ENCODE results near the gene CD22.

The CD22 gene

DNA sequence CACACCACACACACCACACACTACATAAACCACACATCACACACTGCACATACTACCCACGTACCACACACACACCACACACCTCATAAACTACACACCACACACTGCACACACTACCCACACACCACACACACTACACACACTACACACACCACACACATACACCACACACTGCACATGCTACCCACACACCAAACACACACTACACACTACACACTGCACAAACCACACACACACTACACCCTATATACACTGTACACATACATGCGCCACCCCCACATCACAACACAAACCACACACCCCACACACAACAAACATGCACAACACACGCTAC, 31.5 kb upstream of the CD22 start (continued):
- TF ChIP-seq KLF7 (tag by site-specific recombination; IDR thresholded peaks at IDR 0.05; ENCODE audit: borderline replicate concordance) = 0 out of 2 replicates have a peak, but pooled peaks have one; percentile 5
- TF ChIP-seq, protein P1, sequence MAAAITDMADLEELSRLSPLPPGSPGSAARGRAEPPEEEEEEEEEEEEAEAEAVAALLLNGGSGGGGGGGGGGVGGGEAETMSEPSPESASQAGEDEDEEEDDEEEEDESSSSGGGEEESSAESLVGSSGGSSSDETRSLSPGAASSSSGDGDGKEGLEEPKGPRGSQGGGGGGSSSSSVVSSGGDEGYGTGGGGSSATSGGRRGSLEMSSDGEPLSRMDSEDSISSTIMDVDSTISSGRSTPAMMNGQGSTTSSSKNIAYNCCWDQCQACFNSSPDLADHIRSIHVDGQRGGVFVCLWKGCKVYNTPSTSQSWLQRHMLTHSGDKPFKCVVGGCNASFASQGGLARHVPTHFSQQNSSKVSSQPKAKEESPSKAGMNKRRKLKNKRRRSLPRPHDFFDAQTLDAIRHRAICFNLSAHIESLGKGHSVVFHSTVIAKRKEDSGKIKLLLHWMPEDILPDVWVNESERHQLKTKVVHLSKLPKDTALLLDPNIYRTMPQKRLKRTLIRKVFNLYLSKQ (tag by site-specific recombination; IDR thresholded peaks at IDR 0.05; ENCODE audit: borderline replicate concordance) = peak; percentile 19; the same call in 1 of the 2 replicates
- TF ChIP-seq, protein P2, sequence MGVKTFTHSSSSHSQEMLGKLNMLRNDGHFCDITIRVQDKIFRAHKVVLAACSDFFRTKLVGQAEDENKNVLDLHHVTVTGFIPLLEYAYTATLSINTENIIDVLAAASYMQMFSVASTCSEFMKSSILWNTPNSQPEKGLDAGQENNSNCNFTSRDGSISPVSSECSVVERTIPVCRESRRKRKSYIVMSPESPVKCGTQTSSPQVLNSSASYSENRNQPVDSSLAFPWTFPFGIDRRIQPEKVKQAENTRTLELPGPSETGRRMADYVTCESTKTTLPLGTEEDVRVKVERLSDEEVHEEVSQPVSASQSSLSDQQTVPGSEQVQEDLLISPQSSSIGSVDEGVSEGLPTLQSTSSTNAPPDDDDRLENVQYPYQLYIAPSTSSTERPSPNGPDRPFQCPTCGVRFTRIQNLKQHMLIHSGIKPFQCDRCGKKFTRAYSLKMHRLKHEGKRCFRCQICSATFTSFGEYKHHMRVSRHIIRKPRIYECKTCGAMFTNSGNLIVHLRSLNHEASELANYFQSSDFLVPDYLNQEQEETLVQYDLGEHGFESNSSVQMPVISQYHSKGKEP (tag by site-specific recombination; IDR thresholded peaks at IDR 0.05) = no peak
- TF ChIP-seq, protein P3, sequence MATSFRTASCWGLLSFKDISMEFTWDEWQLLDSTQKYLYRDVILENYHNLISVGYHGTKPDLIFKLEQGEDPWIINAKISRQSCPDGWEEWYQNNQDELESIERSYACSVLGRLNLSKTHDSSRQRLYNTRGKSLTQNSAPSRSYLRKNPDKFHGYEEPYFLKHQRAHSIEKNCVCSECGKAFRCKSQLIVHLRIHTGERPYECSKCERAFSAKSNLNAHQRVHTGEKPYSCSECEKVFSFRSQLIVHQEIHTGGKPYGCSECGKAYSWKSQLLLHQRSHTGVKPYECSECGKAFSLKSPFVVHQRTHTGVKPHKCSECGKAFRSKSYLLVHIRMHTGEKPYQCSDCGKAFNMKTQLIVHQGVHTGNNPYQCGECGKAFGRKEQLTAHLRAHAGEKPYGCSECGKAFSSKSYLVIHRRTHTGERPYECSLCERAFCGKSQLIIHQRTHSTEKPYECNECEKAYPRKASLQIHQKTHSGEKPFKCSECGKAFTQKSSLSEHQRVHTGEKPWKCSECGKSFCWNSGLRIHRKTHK (tag by site-specific recombination; IDR thresholded peaks at IDR 0.05) = no peak
- no peak for TF ChIP-seq SP2 (tag by site-specific recombination; IDR thresholded peaks at IDR 0.05)
- TF ChIP-seq ZNF214 (tag by site-specific recombination; IDR thresholded peaks at IDR 0.05; ENCODE audit: borderline replicate concordance) = no peak
- no peak for TF ChIP-seq ZNF114 (tag by site-specific recombination; IDR thresholded peaks at IDR 0.05)
- TF ChIP-seq, protein P4, sequence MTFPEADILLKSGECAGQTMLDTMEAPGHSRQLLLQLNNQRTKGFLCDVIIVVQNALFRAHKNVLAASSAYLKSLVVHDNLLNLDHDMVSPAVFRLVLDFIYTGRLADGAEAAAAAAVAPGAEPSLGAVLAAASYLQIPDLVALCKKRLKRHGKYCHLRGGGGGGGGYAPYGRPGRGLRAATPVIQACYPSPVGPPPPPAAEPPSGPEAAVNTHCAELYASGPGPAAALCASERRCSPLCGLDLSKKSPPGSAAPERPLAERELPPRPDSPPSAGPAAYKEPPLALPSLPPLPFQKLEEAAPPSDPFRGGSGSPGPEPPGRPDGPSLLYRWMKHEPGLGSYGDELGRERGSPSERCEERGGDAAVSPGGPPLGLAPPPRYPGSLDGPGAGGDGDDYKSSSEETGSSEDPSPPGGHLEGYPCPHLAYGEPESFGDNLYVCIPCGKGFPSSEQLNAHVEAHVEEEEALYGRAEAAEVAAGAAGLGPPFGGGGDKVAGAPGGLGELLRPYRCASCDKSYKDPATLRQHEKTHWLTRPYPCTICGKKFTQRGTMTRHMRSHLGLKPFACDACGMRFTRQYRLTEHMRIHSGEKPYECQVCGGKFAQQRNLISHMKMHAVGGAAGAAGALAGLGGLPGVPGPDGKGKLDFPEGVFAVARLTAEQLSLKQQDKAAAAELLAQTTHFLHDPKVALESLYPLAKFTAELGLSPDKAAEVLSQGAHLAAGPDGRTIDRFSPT (tag by site-specific recombination; IDR thresholded peaks at IDR 0.05) = no peak
- no peak for TF ChIP-seq ZNF138 (tag by site-specific recombination; IDR thresholded peaks at IDR 0.05; ENCODE audit: borderline replicate concordance)
- no peak for TF ChIP-seq ZNF830 (tag by site-specific recombination; IDR thresholded peaks at IDR 0.05; ENCODE audit: low read depth)
- TF ChIP-seq, protein P5, sequence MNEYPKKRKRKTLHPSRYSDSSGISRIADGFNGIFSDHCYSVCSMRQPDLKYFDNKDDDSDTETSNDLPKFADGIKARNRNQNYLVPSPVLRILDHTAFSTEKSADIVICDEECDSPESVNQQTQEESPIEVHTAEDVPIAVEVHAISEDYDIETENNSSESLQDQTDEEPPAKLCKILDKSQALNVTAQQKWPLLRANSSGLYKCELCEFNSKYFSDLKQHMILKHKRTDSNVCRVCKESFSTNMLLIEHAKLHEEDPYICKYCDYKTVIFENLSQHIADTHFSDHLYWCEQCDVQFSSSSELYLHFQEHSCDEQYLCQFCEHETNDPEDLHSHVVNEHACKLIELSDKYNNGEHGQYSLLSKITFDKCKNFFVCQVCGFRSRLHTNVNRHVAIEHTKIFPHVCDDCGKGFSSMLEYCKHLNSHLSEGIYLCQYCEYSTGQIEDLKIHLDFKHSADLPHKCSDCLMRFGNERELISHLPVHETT (tag by site-specific recombination; IDR thresholded peaks at IDR 0.05) = no peak
- no peak for TF ChIP-seq ZNF132 (tag by site-specific recombination; IDR thresholded peaks at IDR 0.05; ENCODE audit: borderline replicate concordance)
- no peak for TF ChIP-seq ZNF600 (tag by site-specific recombination; IDR thresholded peaks at IDR 0.05)
- TF ChIP-seq ZNF473 (tag by site-specific recombination; IDR thresholded peaks at IDR 0.05) = no peak
- TF ChIP-seq, protein P6, sequence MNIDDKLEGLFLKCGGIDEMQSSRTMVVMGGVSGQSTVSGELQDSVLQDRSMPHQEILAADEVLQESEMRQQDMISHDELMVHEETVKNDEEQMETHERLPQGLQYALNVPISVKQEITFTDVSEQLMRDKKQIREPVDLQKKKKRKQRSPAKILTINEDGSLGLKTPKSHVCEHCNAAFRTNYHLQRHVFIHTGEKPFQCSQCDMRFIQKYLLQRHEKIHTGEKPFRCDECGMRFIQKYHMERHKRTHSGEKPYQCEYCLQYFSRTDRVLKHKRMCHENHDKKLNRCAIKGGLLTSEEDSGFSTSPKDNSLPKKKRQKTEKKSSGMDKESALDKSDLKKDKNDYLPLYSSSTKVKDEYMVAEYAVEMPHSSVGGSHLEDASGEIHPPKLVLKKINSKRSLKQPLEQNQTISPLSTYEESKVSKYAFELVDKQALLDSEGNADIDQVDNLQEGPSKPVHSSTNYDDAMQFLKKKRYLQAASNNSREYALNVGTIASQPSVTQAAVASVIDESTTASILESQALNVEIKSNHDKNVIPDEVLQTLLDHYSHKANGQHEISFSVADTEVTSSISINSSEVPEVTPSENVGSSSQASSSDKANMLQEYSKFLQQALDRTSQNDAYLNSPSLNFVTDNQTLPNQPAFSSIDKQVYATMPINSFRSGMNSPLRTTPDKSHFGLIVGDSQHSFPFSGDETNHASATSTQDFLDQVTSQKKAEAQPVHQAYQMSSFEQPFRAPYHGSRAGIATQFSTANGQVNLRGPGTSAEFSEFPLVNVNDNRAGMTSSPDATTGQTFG (tag by site-specific recombination; IDR thresholded peaks at IDR 0.05; ENCODE audit: borderline replicate concordance) = no peak
- TF ChIP-seq ZNF791 (tag by site-specific recombination; IDR thresholded peaks at IDR 0.05) = no peak
- no peak for TF ChIP-seq ZNF48 (tag by site-specific recombination; IDR thresholded peaks at IDR 0.05)
- no peak; the same call in 1 of the 2 replicates for TF ChIP-seq ZNF266 (tag by site-specific recombination; IDR thresholded peaks at IDR 0.05; ENCODE audit: low read depth)
- TF ChIP-seq, protein P7, sequence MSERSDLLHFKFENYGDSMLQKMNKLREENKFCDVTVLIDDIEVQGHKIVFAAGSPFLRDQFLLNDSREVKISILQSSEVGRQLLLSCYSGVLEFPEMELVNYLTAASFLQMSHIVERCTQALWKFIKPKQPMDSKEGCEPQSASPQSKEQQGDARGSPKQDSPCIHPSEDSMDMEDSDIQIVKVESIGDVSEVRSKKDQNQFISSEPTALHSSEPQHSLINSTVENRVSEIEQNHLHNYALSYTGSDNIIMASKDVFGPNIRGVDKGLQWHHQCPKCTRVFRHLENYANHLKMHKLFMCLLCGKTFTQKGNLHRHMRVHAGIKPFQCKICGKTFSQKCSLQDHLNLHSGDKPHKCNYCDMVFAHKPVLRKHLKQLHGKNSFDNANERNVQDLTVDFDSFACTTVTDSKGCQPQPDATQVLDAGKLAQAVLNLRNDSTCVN (tag by site-specific recombination; optimal IDR thresholded peaks at IDR 0.05) = peak; percentile 15
- TF ChIP-seq ZNF202 (tag by site-specific recombination; IDR thresholded peaks at IDR 0.05; ENCODE audit: borderline replicate concordance) = peak; percentile 13; the same call in 1 of the 2 replicates
- 0 out of 2 replicates have a peak, but pooled peaks have one; percentile 0 for TF ChIP-seq ZNF707 (tag by site-specific recombination; IDR thresholded peaks at IDR 0.05)
- TF ChIP-seq, protein P8, sequence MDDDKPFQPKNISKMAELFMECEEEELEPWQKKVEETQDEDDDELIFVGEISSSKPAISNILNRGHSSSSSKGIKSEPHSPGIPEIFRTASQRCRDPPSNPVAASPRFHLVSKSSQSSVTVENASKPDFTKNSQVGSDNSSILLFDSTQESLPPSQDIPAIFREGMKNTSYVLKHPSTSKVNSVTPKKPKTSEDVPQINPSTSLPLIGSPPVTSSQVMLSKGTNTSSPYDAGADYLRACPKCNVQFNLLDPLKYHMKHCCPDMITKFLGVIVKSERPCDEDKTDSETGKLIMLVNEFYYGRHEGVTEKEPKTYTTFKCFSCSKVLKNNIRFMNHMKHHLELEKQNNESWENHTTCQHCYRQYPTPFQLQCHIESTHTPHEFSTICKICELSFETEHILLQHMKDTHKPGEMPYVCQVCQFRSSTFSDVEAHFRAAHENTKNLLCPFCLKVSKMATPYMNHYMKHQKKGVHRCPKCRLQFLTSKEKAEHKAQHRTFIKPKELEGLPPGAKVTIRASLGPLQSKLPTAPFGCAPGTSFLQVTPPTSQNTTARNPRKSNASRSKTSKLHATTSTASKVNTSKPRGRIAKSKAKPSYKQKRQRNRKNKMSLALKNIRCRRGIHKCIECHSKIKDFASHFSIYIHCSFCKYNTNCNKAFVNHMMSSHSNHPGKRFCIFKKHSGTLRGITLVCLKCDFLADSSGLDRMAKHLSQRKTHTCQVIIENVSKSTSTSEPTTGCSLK (tag by site-specific recombination; IDR thresholded peaks at IDR 0.05) = no peak
- TF ChIP-seq ZNF157 (tag by site-specific recombination; IDR thresholded peaks at IDR 0.05) = peak; percentile 4; the same call in 1 of the 2 replicates
- no peak for TF ChIP-seq YY2 (tag by site-specific recombination; IDR thresholded peaks at IDR 0.05)
- TF ChIP-seq ZNF654 (tag by site-specific recombination; IDR thresholded peaks at IDR 0.05; ENCODE audit: low read depth) = no peak
- no peak for TF ChIP-seq PRDM1 (tag by site-specific recombination; IDR thresholded peaks at IDR 0.05)
